ENCODE data around the gene SCAI.
A peak's percentile ranks its signal among the peaks of the same experiment; 100 is the strongest.

The SCAI gene

GRCh38 chr9:124908098-124908497, 235.2 kb downstream of the SCAI start:
- CTCF ChIA-PET = interaction anchor here (0.6 to 1.0 kb wide), 3 partner anchors 21 to 133 kb away, joined by 3 read pairs; no protein-coding TSS in a partner anchor
- TF ChIP-seq, protein P1, sequence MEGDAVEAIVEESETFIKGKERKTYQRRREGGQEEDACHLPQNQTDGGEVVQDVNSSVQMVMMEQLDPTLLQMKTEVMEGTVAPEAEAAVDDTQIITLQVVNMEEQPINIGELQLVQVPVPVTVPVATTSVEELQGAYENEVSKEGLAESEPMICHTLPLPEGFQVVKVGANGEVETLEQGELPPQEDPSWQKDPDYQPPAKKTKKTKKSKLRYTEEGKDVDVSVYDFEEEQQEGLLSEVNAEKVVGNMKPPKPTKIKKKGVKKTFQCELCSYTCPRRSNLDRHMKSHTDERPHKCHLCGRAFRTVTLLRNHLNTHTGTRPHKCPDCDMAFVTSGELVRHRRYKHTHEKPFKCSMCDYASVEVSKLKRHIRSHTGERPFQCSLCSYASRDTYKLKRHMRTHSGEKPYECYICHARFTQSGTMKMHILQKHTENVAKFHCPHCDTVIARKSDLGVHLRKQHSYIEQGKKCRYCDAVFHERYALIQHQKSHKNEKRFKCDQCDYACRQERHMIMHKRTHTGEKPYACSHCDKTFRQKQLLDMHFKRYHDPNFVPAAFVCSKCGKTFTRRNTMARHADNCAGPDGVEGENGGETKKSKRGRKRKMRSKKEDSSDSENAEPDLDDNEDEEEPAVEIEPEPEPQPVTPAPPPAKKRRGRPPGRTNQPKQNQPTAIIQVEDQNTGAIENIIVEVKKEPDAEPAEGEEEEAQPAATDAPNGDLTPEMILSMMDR (IDR thresholded peaks at IDR 0.05; ENCODE audit: insufficient read depth, low read length, missing control alignments) = no peak
- POLR2A ChIA-PET = no interaction called here
- H3K4me3 ChIP-seq (ENCODE audit: low read depth, low read length) = no peak overlapping the region
- no peak for DNase-seq (ENCODE audit: low read depth, low spot score)

- TF ChIP-seq, protein P1 (IDR thresholded peaks at IDR 0.05; ENCODE audit: insufficient read depth, low read length, missing control alignments) = no peak
- no peak for DNase-seq (ENCODE audit: low read depth, low spot score)
- no peak overlapping the region for H3K4me3 ChIP-seq (ENCODE audit: low read depth, low read length)
- CTCF ChIA-PET = no interaction called here
- POLR2A ChIA-PET = no interaction called here
Observed at GRCh38 chr9:124906966-124907365, 236.4 kb downstream of the SCAI start.

- CTCF ChIA-PET = interaction anchor here (1.2 to 4.2 kb wide), 2 partner anchors 9 to 127 kb away, joined by 3 to 29 read pairs; partner anchors contain the start of gene NR6A1
- POLR2A ChIA-PET = no interaction called here
- H3K4me3 ChIP-seq (ENCODE audit: low read depth, low read length) = no peak overlapping the region
- no peak for DNase-seq (ENCODE audit: low read depth, low spot score)
- TF ChIP-seq, protein P1 (IDR thresholded peaks at IDR 0.05; ENCODE audit: insufficient read depth, low read length, missing control alignments) = no peak
Observed at GRCh38 chr9:124899845-124900244, 243.5 kb downstream of the SCAI start.

GRCh38 chr9:124897570-124898460, 245.5 kb downstream of the SCAI start:
- H3K4me3 ChIP-seq (ENCODE audit: low read depth, low read length) = no peak overlapping the region
- no peak for DNase-seq (ENCODE audit: low read depth, low spot score)
- ChIA-PET CTCF (interaction anchor here (1.2 to 4.2 kb wide), 2 partner anchors 37 to 125 kb away, joined by 3 to 29 read pairs; partner anchors contain the start of gene NR6A1), POLR2A (no interaction called here)
- TF ChIP-seq, protein P1 (IDR thresholded peaks at IDR 0.05; ENCODE audit: insufficient read depth, low read length, missing control alignments) = no peak

GRCh38 chr9:124894741-124895170, 248.6 kb downstream of the SCAI start:
- POLR2A ChIA-PET = interaction anchor here (1.1 kb wide), 1 partner anchor 18 kb away, joined by 3 read pairs; no protein-coding TSS in a partner anchor
- H3K4me3 ChIP-seq (ENCODE audit: low read depth, low read length) = no peak overlapping the region
- TF ChIP-seq, protein P1 (IDR thresholded peaks at IDR 0.05; ENCODE audit: insufficient read depth, low read length, missing control alignments) = peak; percentile 52
- DNase-seq (ENCODE audit: low read depth, low spot score) = no peak
- CTCF ChIA-PET = interaction anchor here (1.0 to 2.4 kb wide), 14 partner anchors 8 to 131 kb away, joined by 3 to 61 read pairs (median 8); partner anchors contain the start of gene WDR38
